ENCODE data around the gene FGF1. TPM values are rescaled to one million over a fixed set of nuclear protein-coding genes. Genes with fewer than 3 reads are reported as not detected.

FGF1 gene
- total and polyA plus RNA-seq, 2 donors (not counting 3 experiments of a cell fraction or from before 2014, with no cell fraction given) = not detected

DNA sequence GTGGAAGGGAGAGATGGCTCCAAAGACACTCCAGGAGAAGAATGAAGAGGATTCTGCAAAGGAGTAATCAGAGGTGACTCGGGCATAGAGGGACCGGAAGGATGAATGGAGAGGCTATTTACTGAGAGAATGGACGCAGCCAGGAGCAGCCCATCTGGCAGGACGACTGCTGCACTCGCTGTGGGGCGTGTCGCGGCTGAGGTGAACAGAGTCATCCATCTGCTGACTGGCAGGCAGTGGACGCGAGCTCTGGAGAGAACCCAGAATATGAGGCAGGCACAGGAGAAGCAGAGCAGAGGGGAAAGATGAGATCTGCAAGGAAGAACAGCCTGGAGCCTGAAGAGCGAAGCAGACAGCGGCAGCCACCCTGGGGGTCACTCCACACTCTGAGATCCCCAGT is 16.4 kb downstream of the FGF1 start:
- Histone ChIP-seq H3K27me3 (ENCODE audit: control insufficient read depth in 2 of 2, insufficient read depth in 2 of 2, low read length in 2 of 2) (peaks cover 0 to 31% of the 10 kb centered on the region in 2 experiments), H3K4me2 (ENCODE audit: insufficient read depth, low read length) (no peak overlapping the region), H3K4me1 (ENCODE audit: control insufficient read depth, extremely low read depth, insufficient read depth, low read length) (peaks cover 3% of the 10 kb centered on the region), H3K79me2 (ENCODE audit: control insufficient read depth, insufficient read depth, low read length) (no peaks in the 10 kb centered on the region), H2AFZ (ENCODE audit: low read depth, low read length) (no peak overlapping the region), H3K9ac (replicated peaks; ENCODE audit: extremely low read depth, insufficient read depth, low read length) (no peak overlapping the region), H3K9me3 (replicated peaks; ENCODE audit: control insufficient read depth, insufficient read depth, low read length) (no peaks in the 10 kb centered on the region), H3K9me1 (replicated peaks; ENCODE audit: control insufficient read depth, extremely low read depth, insufficient read depth, low read length) (no peaks in the 10 kb centered on the region), H4K20me1 (replicated peaks; ENCODE audit: control insufficient read depth, extremely low read depth, insufficient read depth, low read length) (no peaks in the 10 kb centered on the region), H3K4me3 (replicated peaks in 1 of 3; ENCODE audit: insufficient read depth in 1 of 3, low read depth in 1 of 3, low read length in 3 of 3) (no peak overlapping the region), H3K36me3 (ENCODE audit: control insufficient read depth in 2 of 2, extremely low read depth in 1 of 2, insufficient read depth in 2 of 2, low read length in 2 of 2) (no peaks in the 10 kb centered on the region), H3K27ac (ENCODE audit: insufficient read depth, low read depth, low read length) (no peak overlapping the region)
- no peak for TF ChIP-seq GATA2 (IDR thresholded peaks at IDR 0.05; ENCODE audit: insufficient read depth, insufficient read length, low read depth, low read length)
- TF ChIP-seq MYC (IDR thresholded peaks at IDR 0.05; ENCODE audit: low read depth, low read length) = no peak
- no peak for TF ChIP-seq POLR2A (IDR thresholded peaks at IDR 0.05; ENCODE audit: low read depth, low read length)
- no TSS peak for BruUV-seq (replicated peaks)
- POLR2A ChIA-PET = interaction anchor here (1.2 kb wide), 1 partner anchor 17 kb away, joined by 3 read pairs; the partner anchor contains the start of gene FGF1
- DNase-seq (ENCODE audit: low read depth, low spot score) = no peak
- dilution Hi-C loops (cut with MboI; ENCODE audit: extremely low pct_ligation_motif_present, low sequenced_read_pairs) = no loop called here
- FAIRE-seq = no peak
- intact Hi-C loops (cut with micrococcal nuclease) = no loop called here
- CTCF ChIA-PET = interaction anchor here (0.5 to 7.3 kb wide), 4 partner anchors 10 to 517 kb away, joined by 5 to 68 read pairs (median 6); no protein-coding TSS in a partner anchor

DNA sequence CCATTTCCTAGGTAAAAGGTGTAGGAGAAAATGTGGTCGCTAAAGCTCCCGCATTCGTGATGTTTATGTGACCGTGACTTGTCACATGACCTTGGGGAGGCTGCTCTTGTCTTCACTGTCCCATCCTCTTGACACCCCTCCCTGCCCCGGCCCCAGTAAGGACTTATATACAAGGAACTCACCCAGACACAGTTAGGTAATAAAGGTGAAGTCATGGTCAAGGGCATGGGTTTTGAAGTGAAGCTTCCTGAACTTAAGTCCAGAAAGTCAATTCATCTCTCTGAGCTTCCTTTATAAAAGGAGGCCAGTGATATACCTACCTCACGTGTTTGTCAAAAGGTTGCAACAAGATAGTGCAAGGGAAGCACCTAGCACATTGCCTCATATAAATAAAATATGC is 17.6 kb downstream of the FGF1 start:
- ChIA-PET CTCF (interaction anchor here (1.2 to 7.3 kb wide), 5 partner anchors 9 to 220 kb away, joined by 5 to 68 read pairs (median 8); no protein-coding TSS in a partner anchor), POLR2A (interaction anchor here (1.2 kb wide), 1 partner anchor 18 kb away, joined by 3 read pairs; the partner anchor contains the start of gene FGF1)
- no TSS peak for BruUV-seq (replicated peaks)
- H3K36me3 ChIP-seq (ENCODE audit: control insufficient read depth in 2 of 2, extremely low read depth in 1 of 2, insufficient read depth in 2 of 2, low read length in 2 of 2) = no peaks in the 10 kb centered on the region
- FAIRE-seq (no peak), DNase-seq (ENCODE audit: low read depth, low spot score) (no peak)
- no peak overlapping the region for H3K9ac ChIP-seq (replicated peaks; ENCODE audit: extremely low read depth, insufficient read depth, low read length)
- H4K20me1 ChIP-seq (replicated peaks; ENCODE audit: control insufficient read depth, extremely low read depth, insufficient read depth, low read length) = no peaks in the 10 kb centered on the region
- H3K27ac ChIP-seq (ENCODE audit: insufficient read depth, low read depth, low read length) = no peak overlapping the region
- intact Hi-C loops (cut with micrococcal nuclease) = no loop called here
- H3K9me1 ChIP-seq (replicated peaks; ENCODE audit: control insufficient read depth, extremely low read depth, insufficient read depth, low read length) = no peaks in the 10 kb centered on the region
- H3K4me3 ChIP-seq (replicated peaks in 1 of 3; ENCODE audit: insufficient read depth in 1 of 3, low read depth in 1 of 3, low read length in 3 of 3) = no peak overlapping the region
- H3K79me2 ChIP-seq (ENCODE audit: control insufficient read depth, insufficient read depth, low read length) = no peaks in the 10 kb centered on the region
- H3K27me3 ChIP-seq (ENCODE audit: control insufficient read depth in 2 of 2, insufficient read depth in 2 of 2, low read length in 2 of 2) = peaks cover 9 to 38% of the 10 kb centered on the region in 2 experiments
- H2AFZ ChIP-seq (ENCODE audit: low read depth, low read length) = no peak overlapping the region
- no peak overlapping the region for H3K4me2 ChIP-seq (ENCODE audit: insufficient read depth, low read length)
- H3K4me1 ChIP-seq (ENCODE audit: control insufficient read depth, extremely low read depth, insufficient read depth, low read length) = no peaks in the 10 kb centered on the region
- TF ChIP-seq JUN (IDR thresholded peaks at IDR 0.05; ENCODE audit: borderline replicate concordance, insufficient read depth, insufficient read length, low read depth) (no peak), EZH2 (IDR thresholded peaks at IDR 0.05; ENCODE audit: borderline replicate concordance, low read depth, low read length, severe bottlenecking) (no peak), MAX (IDR thresholded peaks at IDR 0.05; ENCODE audit: insufficient read depth, insufficient read length) (no peak), POLR2A (IDR thresholded peaks at IDR 0.05; ENCODE audit: low read depth, low read length) (no peak), MYC (IDR thresholded peaks at IDR 0.05; ENCODE audit: low read depth, low read length) (no peak), GATA2 (IDR thresholded peaks at IDR 0.05; ENCODE audit: insufficient read depth, insufficient read length, low read depth, low read length) (no peak)
- TF ChIP-seq, protein P1, sequence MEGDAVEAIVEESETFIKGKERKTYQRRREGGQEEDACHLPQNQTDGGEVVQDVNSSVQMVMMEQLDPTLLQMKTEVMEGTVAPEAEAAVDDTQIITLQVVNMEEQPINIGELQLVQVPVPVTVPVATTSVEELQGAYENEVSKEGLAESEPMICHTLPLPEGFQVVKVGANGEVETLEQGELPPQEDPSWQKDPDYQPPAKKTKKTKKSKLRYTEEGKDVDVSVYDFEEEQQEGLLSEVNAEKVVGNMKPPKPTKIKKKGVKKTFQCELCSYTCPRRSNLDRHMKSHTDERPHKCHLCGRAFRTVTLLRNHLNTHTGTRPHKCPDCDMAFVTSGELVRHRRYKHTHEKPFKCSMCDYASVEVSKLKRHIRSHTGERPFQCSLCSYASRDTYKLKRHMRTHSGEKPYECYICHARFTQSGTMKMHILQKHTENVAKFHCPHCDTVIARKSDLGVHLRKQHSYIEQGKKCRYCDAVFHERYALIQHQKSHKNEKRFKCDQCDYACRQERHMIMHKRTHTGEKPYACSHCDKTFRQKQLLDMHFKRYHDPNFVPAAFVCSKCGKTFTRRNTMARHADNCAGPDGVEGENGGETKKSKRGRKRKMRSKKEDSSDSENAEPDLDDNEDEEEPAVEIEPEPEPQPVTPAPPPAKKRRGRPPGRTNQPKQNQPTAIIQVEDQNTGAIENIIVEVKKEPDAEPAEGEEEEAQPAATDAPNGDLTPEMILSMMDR (IDR thresholded peaks at IDR 0.05; ENCODE audit: extremely low read depth in 1 of 2, insufficient read depth in 1 of 2, low read depth in 1 of 2, low read length in 2 of 2) = no peak
- H3K9me3 ChIP-seq (replicated peaks; ENCODE audit: control insufficient read depth, insufficient read depth, low read length) = no peaks in the 10 kb centered on the region
- dilution Hi-C loops (cut with MboI; ENCODE audit: extremely low pct_ligation_motif_present, low sequenced_read_pairs) = no loop called here

Measured in endothelial cell of umbilical vein (primary cell).